ENCODE results near the gene RAP1GAP2. TPM values are rescaled to one million over a fixed set of nuclear protein-coding genes. Genes with fewer than 3 reads are reported as not detected.
A peak's percentile ranks its signal among the peaks of the same experiment; 100 is the strongest.

Gene RAP1GAP2
- total and polyA plus RNA-seq, 10 donors = 1.2 to 32.7 (median 14.1) TPM

GRCh38 chr17:2822358-2822757 lies 26.1 kb downstream of the RAP1GAP2 start:
- TF ChIP-seq POLR2A (IDR thresholded peaks at IDR 0.05) = no peak
- TF ChIP-seq CTCF (IDR thresholded peaks at IDR 0.05 in 8 of 11, conservative IDR thresholded peaks at IDR 0.05 in 3 of 11) = no peak
- no peak for TF ChIP-seq POLR2AphosphoS5 (IDR thresholded peaks at IDR 0.05)
- no peak for DNase-seq
- Histone ChIP-seq H3K4me3 (no peak overlapping the region), H3K27ac (no peak overlapping the region), H3K9me3 (no peaks in the 10 kb centered on the region), H3K27me3 (replicated peaks in 1 of 7) (peaks cover 0 to 58% (median 0%) of the 10 kb centered on the region in 7 donors), H3K36me3 (peaks cover 0 to 4% (median 0%) of the 10 kb centered on the region in 6 donors), H3K4me1 (peaks cover 0 to 77% (median 18%) of the 10 kb centered on the region in 6 donors)
- intact Hi-C loops (cut with DNase I; ENCODE audit: low total_unique reads) = no loop called here
- 83 to 89% (median 86%) methylated on average over 7 of the region's 7 CpGs for WGBS, 5 donors

GRCh38 chr17:2825253-2825970 lies 29.2 kb downstream of the RAP1GAP2 start:
- Histone ChIP-seq H3K4me3 (no peak overlapping the region), H3K9me3 (no peaks in the 10 kb centered on the region), H3K36me3 (peaks cover 0 to 4% (median 0%) of the 10 kb centered on the region in 6 donors), H3K4me1 (peaks cover 3 to 69% (median 25%) of the 10 kb centered on the region in 6 donors), H3K27me3 (replicated peaks in 1 of 7) (peaks cover 0 to 64% (median 0%) of the 10 kb centered on the region in 7 donors), H3K27ac (peak overlapping the region in 3 of 8 donors; percentile 38 to 70 (median 42))
- 53 to 68% (median 63%) methylated on average over 14 to 15 of the region's 15 CpGs for WGBS, 5 donors
- intact Hi-C loops (cut with DNase I; ENCODE audit: low total_unique reads) = loop anchor here (5.0 kb wide), 1 partner anchor 192 kb away; no protein-coding TSS in a partner anchor
- no peak for DNase-seq
- TF ChIP-seq CTCF (IDR thresholded peaks at IDR 0.05 in 8 of 11, conservative IDR thresholded peaks at IDR 0.05 in 3 of 11) (no peak), POLR2A (IDR thresholded peaks at IDR 0.05) (no peak), POLR2AphosphoS5 (IDR thresholded peaks at IDR 0.05) (no peak)

- TF ChIP-seq POLR2AphosphoS5 (IDR thresholded peaks at IDR 0.05) (peak; percentile 34 to 50 (median 43)), CTCF (IDR thresholded peaks at IDR 0.05 in 8 of 11, conservative IDR thresholded peaks at IDR 0.05 in 3 of 11) (peak; percentile 71 to 92 (median 88)), POLR2A (IDR thresholded peaks at IDR 0.05) (no peak)
- no peaks in the 10 kb centered on the region for H3K36me3 ChIP-seq
- DNase-seq = peak; percentile 95
- H3K27ac ChIP-seq = no peak overlapping the region
- H3K9me3 ChIP-seq = no peaks in the 10 kb centered on the region
- H3K27me3 ChIP-seq (replicated peaks in 1 of 7) = peaks cover 0 to 53% (median 0%) of the 10 kb centered on the region in 7 donors
- intact Hi-C loops (cut with DNase I; ENCODE audit: low total_unique reads) = loop anchor here (5.0 kb wide), 1 partner anchor 189 kb away; no protein-coding TSS in a partner anchor
- peaks cover 3 to 48% (median 25%) of the 10 kb centered on the region in 6 donors for H3K4me1 ChIP-seq
- no peak overlapping the region for H3K4me3 ChIP-seq
- WGBS, 5 donors = 9 to 17% (median 16%) methylated on average over 13 to 14 of the region's 14 CpGs
Observed at GRCh38 chr17:2828397-2829038, 32.3 kb downstream of the RAP1GAP2 start.

- Histone ChIP-seq H3K36me3 (no peaks in the 10 kb centered on the region), H3K4me1 (peaks cover 0 to 27% (median 9%) of the 10 kb centered on the region in 6 donors), H3K27me3 (replicated peaks in 1 of 7) (peaks cover 0 to 67% (median 0%) of the 10 kb centered on the region in 7 donors), H3K4me3 (no peak overlapping the region), H3K9me3 (no peaks in the 10 kb centered on the region), H3K27ac (no peak overlapping the region)
- TF ChIP-seq POLR2AphosphoS5 (IDR thresholded peaks at IDR 0.05) = no peak
- no peak for TF ChIP-seq CTCF (IDR thresholded peaks at IDR 0.05 in 8 of 11, conservative IDR thresholded peaks at IDR 0.05 in 3 of 11)
- TF ChIP-seq POLR2A (IDR thresholded peaks at IDR 0.05) = no peak
- DNase-seq = no peak
- intact Hi-C loops (cut with DNase I; ENCODE audit: low total_unique reads) = no loop called here
- WGBS, 5 donors = 41 to 66% (median 46%) methylated on average over 2 of the region's 2 CpGs
Observed at GRCh38 chr17:2830678-2831077, 34.4 kb downstream of the RAP1GAP2 start.

Measured in spleen (tissue), 11 donors.